ENCODE results near the gene TRIM8. TPM values are rescaled to one million over a fixed set of nuclear protein-coding genes. Genes with fewer than 3 reads are reported as not detected.
A peak's percentile ranks its signal among the peaks of the same experiment; 100 is the strongest.

The TRIM8 gene
- total RNA-seq, 2 donors from 2014 or later = 106 to 125 TPM

- no peak for DNase-seq (ENCODE audit: low spot score)
- H3K36me3 ChIP-seq = peaks cover 6% of the 10 kb centered on the region
- no peak overlapping the region for H3K4me3 ChIP-seq
- no peaks in the 10 kb centered on the region for H3K9me3 ChIP-seq
- peaks cover 0 to 78% of the 10 kb centered on the region in 2 donors for H3K4me1 ChIP-seq
- no peaks in the 10 kb centered on the region for H3K27me3 ChIP-seq
- TF ChIP-seq CTCF (IDR thresholded peaks at IDR 0.05) = no peak
- peak overlapping the region; percentile 22 to 52 for H3K27ac ChIP-seq
Observed at GRCh38 chr10:102612964-102613275, 31.4 kb upstream of the TRIM8 start.

- DNase-seq (ENCODE audit: low spot score) = no peak
- Histone ChIP-seq H3K36me3 (peaks cover 6% of the 10 kb centered on the region), H3K4me3 (no peak overlapping the region), H3K4me1 (peaks cover 0 to 81% of the 10 kb centered on the region in 2 donors), H3K9me3 (no peaks in the 10 kb centered on the region), H3K27ac (peak overlapping the region; percentile 22 to 52), H3K27me3 (no peaks in the 10 kb centered on the region)
- TF ChIP-seq CTCF (IDR thresholded peaks at IDR 0.05) = no peak
Observed at GRCh38 chr10:102613286-102613685, 31.0 kb upstream of the TRIM8 start.

DNA sequence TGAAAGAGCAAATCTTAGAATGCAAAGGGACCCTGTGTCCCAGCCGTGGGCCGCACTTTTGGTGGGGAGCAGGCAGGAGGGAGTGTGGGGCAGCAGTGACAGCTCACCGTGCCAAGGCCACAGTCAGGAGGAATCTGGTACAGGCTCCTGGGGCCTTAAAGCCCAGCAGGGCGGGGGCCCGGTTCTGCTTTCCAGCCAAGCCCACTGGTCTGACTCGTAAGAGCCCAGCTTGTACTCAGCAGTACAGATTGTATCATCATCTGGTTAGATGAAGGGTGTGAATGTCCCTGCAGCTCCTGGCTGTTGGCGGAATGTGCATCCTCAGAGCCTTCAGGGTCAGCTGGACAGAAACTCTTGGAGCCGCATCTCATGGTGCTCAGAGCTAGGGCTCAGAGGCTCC lies 30.5 kb upstream of the TRIM8 start:
- no peaks in the 10 kb centered on the region for H3K9me3 ChIP-seq
- H3K27ac ChIP-seq = peak overlapping the region; percentile 22 to 52
- peaks cover 6% of the 10 kb centered on the region for H3K36me3 ChIP-seq
- H3K4me1 ChIP-seq = peaks cover 0 to 86% of the 10 kb centered on the region in 2 donors
- DNase-seq (ENCODE audit: low spot score) = no peak
- H3K4me3 ChIP-seq = no peak overlapping the region
- no peaks in the 10 kb centered on the region for H3K27me3 ChIP-seq
- TF ChIP-seq CTCF (IDR thresholded peaks at IDR 0.05) = no peak

GRCh38 chr10:102614888-102615287 lies 29.4 kb upstream of the TRIM8 start:
- H3K27me3 ChIP-seq = no peaks in the 10 kb centered on the region
- no peak overlapping the region for H3K27ac ChIP-seq
- no peak overlapping the region for H3K4me3 ChIP-seq
- peaks cover 6% of the 10 kb centered on the region for H3K36me3 ChIP-seq
- DNase-seq (ENCODE audit: low spot score) = no peak
- no peaks in the 10 kb centered on the region for H3K9me3 ChIP-seq
- peaks cover 0 to 89% of the 10 kb centered on the region in 2 donors for H3K4me1 ChIP-seq
- no peak for TF ChIP-seq CTCF (IDR thresholded peaks at IDR 0.05)

DNA sequence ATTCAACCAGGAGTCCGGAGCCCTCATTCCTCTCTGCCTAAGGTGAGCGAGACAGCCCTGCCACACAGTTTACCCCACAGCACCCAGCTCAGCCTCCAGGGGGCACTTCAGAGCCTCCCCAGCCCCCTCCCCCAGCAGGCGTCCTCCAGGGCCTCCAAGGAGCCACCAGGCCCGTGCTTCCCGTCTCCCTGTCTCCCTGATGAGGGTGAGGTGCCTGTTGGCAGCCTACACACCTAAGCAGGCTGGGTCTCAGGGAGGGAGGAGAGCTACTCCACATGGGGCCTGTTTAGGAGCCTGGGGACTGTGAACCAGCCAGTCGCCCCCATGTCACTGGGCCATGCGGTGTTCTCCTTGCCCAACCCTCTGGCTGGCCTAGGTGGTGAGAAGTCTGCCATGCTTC lies 28.9 kb upstream of the TRIM8 start:
- H3K4me1 ChIP-seq = peaks cover 0 to 91% of the 10 kb centered on the region in 2 donors
- no peak for TF ChIP-seq CTCF (IDR thresholded peaks at IDR 0.05)
- no peaks in the 10 kb centered on the region for H3K27me3 ChIP-seq
- H3K27ac ChIP-seq = peak overlapping the region; percentile 55 to 66
- H3K36me3 ChIP-seq = peaks cover 6% of the 10 kb centered on the region
- DNase-seq (ENCODE audit: low spot score) = no peak
- no peak overlapping the region for H3K4me3 ChIP-seq
- no peaks in the 10 kb centered on the region for H3K9me3 ChIP-seq

DNA sequence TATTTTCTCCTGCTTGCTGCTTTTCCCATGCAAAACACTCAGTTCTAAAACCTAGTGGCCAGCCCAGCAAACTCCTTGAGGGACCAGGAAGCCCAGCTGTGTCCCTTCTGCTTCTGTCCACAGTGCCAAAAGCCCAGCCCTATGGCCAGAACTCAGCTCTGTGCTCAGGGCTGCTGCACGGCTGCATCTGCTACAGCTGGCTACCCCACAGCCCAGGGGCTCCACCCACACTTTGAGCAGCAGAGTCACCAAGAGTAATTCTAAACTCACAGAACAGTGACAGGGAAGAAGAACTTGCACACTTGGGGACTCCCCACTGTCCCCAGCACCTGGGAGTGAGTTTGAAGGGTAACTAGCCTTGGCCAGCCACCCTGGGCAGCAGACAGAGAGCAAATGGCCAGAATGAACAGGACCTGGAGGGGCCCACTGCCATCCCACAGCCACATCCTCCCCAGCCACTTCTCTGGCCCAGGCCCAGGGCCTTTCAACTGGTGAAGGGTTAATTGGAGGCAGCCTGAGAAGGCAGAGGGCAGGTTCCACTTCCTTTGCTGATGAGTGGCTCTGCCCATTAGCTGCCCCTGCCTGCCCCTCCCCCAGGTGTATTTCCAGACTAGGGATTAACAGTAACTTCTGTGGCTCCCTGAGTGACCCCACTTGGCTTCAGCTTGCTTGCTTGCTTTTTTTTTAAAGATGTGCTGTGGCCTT lies 28.1 kb upstream of the TRIM8 start:
- Histone ChIP-seq H3K9me3 (no peaks in the 10 kb centered on the region), H3K36me3 (peaks cover 6% of the 10 kb centered on the region), H3K27me3 (no peaks in the 10 kb centered on the region), H3K4me1 (peaks cover 0 to 92% of the 10 kb centered on the region in 2 donors), H3K27ac (peak overlapping the region; percentile 55 to 66), H3K4me3 (no peak overlapping the region)
- TF ChIP-seq CTCF (IDR thresholded peaks at IDR 0.05) = no peak
- peak; percentile 83 for DNase-seq (ENCODE audit: low spot score)

Data from right atrium auricular region (tissue), 2 donors.